ENCODE data around the gene TREX2.

Gene TREX2

GRCh38 chrX:153462291-153462690, 16.4 kb upstream of the TREX2 start:
- H3K9me3 ChIP-seq (ENCODE audit: low read length), result no peaks in the 10 kb centered on the region
- H3K36me3 ChIP-seq (ENCODE audit: insufficient read depth, low read length), result no peaks in the 10 kb centered on the region
- no peaks in the 10 kb centered on the region for H3K4me1 ChIP-seq (ENCODE audit: insufficient read depth, low read length)
- no peak overlapping the region for H3K9ac ChIP-seq (ENCODE audit: low read length)
- no peak overlapping the region for H3K4me3 ChIP-seq (ENCODE audit: low read depth in 1 of 2, low read length in 2 of 2)
- no peak overlapping the region for H3K27ac ChIP-seq (ENCODE audit: low read depth, low read length)
- H3K27me3 ChIP-seq (ENCODE audit: control insufficient read depth in 1 of 2, insufficient read depth in 2 of 2, low read length in 2 of 2), result peaks cover 5 to 7% of the 10 kb centered on the region in 2 donors

GRCh38 chrX:153460826-153461225, 15.0 kb upstream of the TREX2 start:
- Histone ChIP-seq H3K9me3 (ENCODE audit: low read length) (no peaks in the 10 kb centered on the region), H3K27me3 (ENCODE audit: control insufficient read depth in 1 of 2, insufficient read depth in 2 of 2, low read length in 2 of 2) (peaks cover 7 to 14% of the 10 kb centered on the region in 2 donors), H3K9ac (ENCODE audit: low read length) (no peak overlapping the region), H3K36me3 (ENCODE audit: insufficient read depth, low read length) (no peaks in the 10 kb centered on the region), H3K4me1 (ENCODE audit: insufficient read depth, low read length) (no peaks in the 10 kb centered on the region), H3K4me3 (ENCODE audit: low read depth in 1 of 2, low read length in 2 of 2) (no peak overlapping the region), H3K27ac (ENCODE audit: low read depth, low read length) (no peak overlapping the region)

- Histone ChIP-seq H3K9ac (ENCODE audit: low read length) (no peak overlapping the region), H3K9me3 (ENCODE audit: low read length) (no peaks in the 10 kb centered on the region), H3K27ac (ENCODE audit: low read depth, low read length) (no peak overlapping the region), H3K36me3 (ENCODE audit: insufficient read depth, low read length) (no peaks in the 10 kb centered on the region), H3K4me3 (ENCODE audit: low read depth in 1 of 2, low read length in 2 of 2) (no peak overlapping the region), H3K27me3 (ENCODE audit: control insufficient read depth in 1 of 2, insufficient read depth in 2 of 2, low read length in 2 of 2) (peaks cover 7 to 14% of the 10 kb centered on the region in 2 donors), H3K4me1 (ENCODE audit: insufficient read depth, low read length) (no peaks in the 10 kb centered on the region)
Measured at GRCh38 chrX:153459986-153460385, 14.1 kb upstream of the TREX2 start.

GRCh38 chrX:153458476-153458875, 12.6 kb upstream of the TREX2 start:
- Histone ChIP-seq H3K27ac (ENCODE audit: low read depth, low read length) (no peak overlapping the region), H3K27me3 (ENCODE audit: control insufficient read depth in 1 of 2, insufficient read depth in 2 of 2, low read length in 2 of 2) (peaks cover 7 to 14% of the 10 kb centered on the region in 2 donors), H3K9me3 (ENCODE audit: low read length) (no peaks in the 10 kb centered on the region), H3K36me3 (ENCODE audit: insufficient read depth, low read length) (no peaks in the 10 kb centered on the region), H3K4me3 (ENCODE audit: low read depth in 1 of 2, low read length in 2 of 2) (no peak overlapping the region), H3K9ac (ENCODE audit: low read length) (no peak overlapping the region), H3K4me1 (ENCODE audit: insufficient read depth, low read length) (no peaks in the 10 kb centered on the region)

- no peaks in the 10 kb centered on the region for H3K9me3 ChIP-seq (ENCODE audit: low read length)
- no peaks in the 10 kb centered on the region for H3K36me3 ChIP-seq (ENCODE audit: insufficient read depth, low read length)
- H3K27ac ChIP-seq (ENCODE audit: low read depth, low read length), result no peak overlapping the region
- no peaks in the 10 kb centered on the region for H3K4me1 ChIP-seq (ENCODE audit: insufficient read depth, low read length)
- H3K9ac ChIP-seq (ENCODE audit: low read length), result no peak overlapping the region
- peaks cover 7 to 14% of the 10 kb centered on the region in 2 donors for H3K27me3 ChIP-seq (ENCODE audit: control insufficient read depth in 1 of 2, insufficient read depth in 2 of 2, low read length in 2 of 2)
- H3K4me3 ChIP-seq (ENCODE audit: low read depth in 1 of 2, low read length in 2 of 2), result no peak overlapping the region
Measured at GRCh38 chrX:153457827-153458466, 12.1 kb upstream of the TREX2 start.

- peaks cover 7 to 14% of the 10 kb centered on the region in 2 donors for H3K27me3 ChIP-seq (ENCODE audit: control insufficient read depth in 1 of 2, insufficient read depth in 2 of 2, low read length in 2 of 2)
- H3K27ac ChIP-seq (ENCODE audit: low read depth, low read length), result no peak overlapping the region
- no peaks in the 10 kb centered on the region for H3K36me3 ChIP-seq (ENCODE audit: insufficient read depth, low read length)
- H3K4me1 ChIP-seq (ENCODE audit: insufficient read depth, low read length), result no peaks in the 10 kb centered on the region
- no peak overlapping the region for H3K9ac ChIP-seq (ENCODE audit: low read length)
- H3K4me3 ChIP-seq (ENCODE audit: low read depth in 1 of 2, low read length in 2 of 2), result no peak overlapping the region
- no peaks in the 10 kb centered on the region for H3K9me3 ChIP-seq (ENCODE audit: low read length)
Measured at GRCh38 chrX:153457136-153457825, 11.4 kb upstream of the TREX2 start.

- Histone ChIP-seq H3K36me3 (ENCODE audit: insufficient read depth, low read length) (no peaks in the 10 kb centered on the region), H3K27me3 (ENCODE audit: control insufficient read depth in 1 of 2, insufficient read depth in 2 of 2, low read length in 2 of 2) (peaks cover 7 to 14% of the 10 kb centered on the region in 2 donors), H3K27ac (ENCODE audit: low read depth, low read length) (no peak overlapping the region), H3K4me3 (ENCODE audit: low read depth in 1 of 2, low read length in 2 of 2) (no peak overlapping the region), H3K9me3 (ENCODE audit: low read length) (no peaks in the 10 kb centered on the region), H3K4me1 (ENCODE audit: insufficient read depth, low read length) (no peaks in the 10 kb centered on the region), H3K9ac (ENCODE audit: low read length) (no peak overlapping the region)
Measured at GRCh38 chrX:153456704-153457103, 10.8 kb upstream of the TREX2 start.

GRCh38 chrX:153456161-153456560, 10.3 kb upstream of the TREX2 start:
- H3K4me1 ChIP-seq (ENCODE audit: insufficient read depth, low read length), result no peaks in the 10 kb centered on the region
- H3K27me3 ChIP-seq (ENCODE audit: control insufficient read depth in 1 of 2, insufficient read depth in 2 of 2, low read length in 2 of 2), result peaks cover 7 to 14% of the 10 kb centered on the region in 2 donors
- no peak overlapping the region for H3K9ac ChIP-seq (ENCODE audit: low read length)
- H3K4me3 ChIP-seq (ENCODE audit: low read depth in 1 of 2, low read length in 2 of 2), result no peak overlapping the region
- no peak overlapping the region for H3K27ac ChIP-seq (ENCODE audit: low read depth, low read length)
- no peaks in the 10 kb centered on the region for H3K9me3 ChIP-seq (ENCODE audit: low read length)
- H3K36me3 ChIP-seq (ENCODE audit: insufficient read depth, low read length), result no peaks in the 10 kb centered on the region

GRCh38 chrX:153455571-153455970, 9.7 kb upstream of the TREX2 start:
- Histone ChIP-seq H3K27ac (ENCODE audit: low read depth, low read length) (no peak overlapping the region), H3K27me3 (ENCODE audit: control insufficient read depth in 1 of 2, insufficient read depth in 2 of 2, low read length in 2 of 2) (peaks cover 7 to 14% of the 10 kb centered on the region in 2 donors), H3K4me1 (ENCODE audit: insufficient read depth, low read length) (no peaks in the 10 kb centered on the region), H3K9ac (ENCODE audit: low read length) (no peak overlapping the region), H3K4me3 (ENCODE audit: low read depth in 1 of 2, low read length in 2 of 2) (no peak overlapping the region), H3K36me3 (ENCODE audit: insufficient read depth, low read length) (no peaks in the 10 kb centered on the region), H3K9me3 (ENCODE audit: low read length) (no peaks in the 10 kb centered on the region)

GRCh38 chrX:153454901-153455550, 9.2 kb upstream of the TREX2 start:
- Histone ChIP-seq H3K4me1 (ENCODE audit: insufficient read depth, low read length) (no peaks in the 10 kb centered on the region), H3K9me3 (ENCODE audit: low read length) (no peaks in the 10 kb centered on the region), H3K9ac (ENCODE audit: low read length) (no peak overlapping the region), H3K27me3 (ENCODE audit: control insufficient read depth in 1 of 2, insufficient read depth in 2 of 2, low read length in 2 of 2) (peaks cover 7 to 14% of the 10 kb centered on the region in 2 donors), H3K36me3 (ENCODE audit: insufficient read depth, low read length) (no peaks in the 10 kb centered on the region), H3K4me3 (ENCODE audit: low read depth in 1 of 2, low read length in 2 of 2) (no peak overlapping the region), H3K27ac (ENCODE audit: low read depth, low read length) (no peak overlapping the region)

GRCh38 chrX:153450949-153451277, 5.1 kb upstream of the TREX2 start:
- H3K4me3 ChIP-seq (ENCODE audit: low read depth in 1 of 2, low read length in 2 of 2), result no peak overlapping the region
- no peak overlapping the region for H3K27ac ChIP-seq (ENCODE audit: low read depth, low read length)
- H3K27me3 ChIP-seq (ENCODE audit: control insufficient read depth in 1 of 2, insufficient read depth in 2 of 2, low read length in 2 of 2), result peaks cover 0 to 9% of the 10 kb centered on the region in 2 donors
- no peak overlapping the region for H3K9ac ChIP-seq (ENCODE audit: low read length)
- no peaks in the 10 kb centered on the region for H3K9me3 ChIP-seq (ENCODE audit: low read length)
- H3K4me1 ChIP-seq (ENCODE audit: insufficient read depth, low read length), result no peaks in the 10 kb centered on the region
- H3K36me3 ChIP-seq (ENCODE audit: insufficient read depth, low read length), result no peaks in the 10 kb centered on the region

All from muscle layer of colon (tissue), 2 donors.